Progenitor cell of endocrine pancreas (in vitro differentiated cells): ENCODE data around the gene NCAPH2. TPM values are rescaled to one million over a fixed set of nuclear protein-coding genes. Genes with fewer than 3 reads are reported as not detected.

ENCODE experiments used
- DNase-seq: peaks from one replicate; pipeline ENCODE4 v3.0.0; 2021; ENCODE audit warnings: low spot score; ENCODE audit not compliant: unreplicated experiment
- H3K27ac Mint-ChIP-seq: 2 replicates; pipeline ENCODE4 v1.8.0; 2021; ENCODE audit warnings: mild to moderate bottlenecking, moderate library complexity, mixed read lengths
- H3K27me3 Mint-ChIP-seq: 2 replicates; pipeline ENCODE4 v1.8.0; 2021; ENCODE audit warnings: mixed read lengths
- H3K36me3 Mint-ChIP-seq: 2 replicates; pipeline ENCODE4 v1.8.0; 2022; ENCODE audit warnings: mixed read lengths; ENCODE audit not compliant: insufficient read depth
- H3K4me1 Mint-ChIP-seq: 2 replicates; pipeline ENCODE4 v1.8.0; 2021; ENCODE audit warnings: low read depth, mixed read lengths
- H3K4me3 Mint-ChIP-seq: 2 replicates; pipeline ENCODE4 v1.8.0; 2021; ENCODE audit warnings: low read depth, mild to moderate bottlenecking, moderate library complexity, mixed read lengths
- H3K9me3 Mint-ChIP-seq: 2 replicates; pipeline ENCODE4 v1.8.0; 2021; ENCODE audit warnings: low read depth, mixed read lengths
- long read RNA-seq: library from polyadenylated mRNA; unstranded; transcript quantifications from one replicate; pipeline ENCODE4 v2.0.0, GENCODE V29; 2020
- total RNA-seq: library from RNA; stranded (reverse); gene quantifications from 2 replicates; pipeline ENCODE4 v1.2.1, GENCODE V29; 2021
- TF ChIP-seq, protein P1 (sequence below): fragments of 200-600 bp; sonication (generic); IDR thresholded peaks from one replicate; pipeline ENCODE4 v1.5.0; 2021; ENCODE audit warnings: antibody characterized with exemption, mild to moderate bottlenecking; ENCODE audit not compliant: unreplicated experiment

The NCAPH2 gene
- 61.6 and 66.5 TPM in 2 replicates for total RNA-seq
- long read RNA-seq, transcript NCAPH2-201 (20 exons, 1,996 nt) = minor isoform, 9 of 109 reads
- long read RNA-seq, transcript NCAPH2-205 (20 exons, 2,037 nt) = major isoform, 61 of 109 reads
- long read RNA-seq, partial matches to known transcripts = 8 of 109 reads
- long read RNA-seq, other reads (novel, unspliced or antisense) = 31 of 109 reads

- Mint-ChIP-seq H3K9me3 (no peaks in the 10 kb centered on the region), H3K27me3 (no peaks in the 10 kb centered on the region), H3K4me1 (peaks cover 15% of the 10 kb centered on the region)
Observed at GRCh38 chr22:50507991-50508884, at the start of gene NCAPH2. NCAPH2 (plus strand) TSS chr22:50508224; CDS start chr22:50508338, 114 bp downstream.

GRCh38 chr22:50459016-50459415 is 49.0 kb upstream of the NCAPH2 start:
- Mint-ChIP-seq H3K36me3 (peaks cover 16% of the 10 kb centered on the region), H3K4me3 (no peak overlapping the region), H3K4me1 (no peaks in the 10 kb centered on the region), H3K27ac (no peak overlapping the region), H3K27me3 (no peaks in the 10 kb centered on the region), H3K9me3 (no peaks in the 10 kb centered on the region)
- no peak for DNase-seq
- TF ChIP-seq, protein P1, sequence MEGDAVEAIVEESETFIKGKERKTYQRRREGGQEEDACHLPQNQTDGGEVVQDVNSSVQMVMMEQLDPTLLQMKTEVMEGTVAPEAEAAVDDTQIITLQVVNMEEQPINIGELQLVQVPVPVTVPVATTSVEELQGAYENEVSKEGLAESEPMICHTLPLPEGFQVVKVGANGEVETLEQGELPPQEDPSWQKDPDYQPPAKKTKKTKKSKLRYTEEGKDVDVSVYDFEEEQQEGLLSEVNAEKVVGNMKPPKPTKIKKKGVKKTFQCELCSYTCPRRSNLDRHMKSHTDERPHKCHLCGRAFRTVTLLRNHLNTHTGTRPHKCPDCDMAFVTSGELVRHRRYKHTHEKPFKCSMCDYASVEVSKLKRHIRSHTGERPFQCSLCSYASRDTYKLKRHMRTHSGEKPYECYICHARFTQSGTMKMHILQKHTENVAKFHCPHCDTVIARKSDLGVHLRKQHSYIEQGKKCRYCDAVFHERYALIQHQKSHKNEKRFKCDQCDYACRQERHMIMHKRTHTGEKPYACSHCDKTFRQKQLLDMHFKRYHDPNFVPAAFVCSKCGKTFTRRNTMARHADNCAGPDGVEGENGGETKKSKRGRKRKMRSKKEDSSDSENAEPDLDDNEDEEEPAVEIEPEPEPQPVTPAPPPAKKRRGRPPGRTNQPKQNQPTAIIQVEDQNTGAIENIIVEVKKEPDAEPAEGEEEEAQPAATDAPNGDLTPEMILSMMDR = no peak

More at GRCh38 chr22:50507991-50508884, at the start of gene NCAPH2:
- H3K27ac Mint-ChIP-seq = peak within 1 kb of the TSS; percentile 98
- TF ChIP-seq, protein P1 = no peak
- no peak for DNase-seq
- H3K36me3 Mint-ChIP-seq = no peaks in the 10 kb centered on the region
- peak within 1 kb of the TSS; percentile 95 for H3K4me3 Mint-ChIP-seq

DNA sequence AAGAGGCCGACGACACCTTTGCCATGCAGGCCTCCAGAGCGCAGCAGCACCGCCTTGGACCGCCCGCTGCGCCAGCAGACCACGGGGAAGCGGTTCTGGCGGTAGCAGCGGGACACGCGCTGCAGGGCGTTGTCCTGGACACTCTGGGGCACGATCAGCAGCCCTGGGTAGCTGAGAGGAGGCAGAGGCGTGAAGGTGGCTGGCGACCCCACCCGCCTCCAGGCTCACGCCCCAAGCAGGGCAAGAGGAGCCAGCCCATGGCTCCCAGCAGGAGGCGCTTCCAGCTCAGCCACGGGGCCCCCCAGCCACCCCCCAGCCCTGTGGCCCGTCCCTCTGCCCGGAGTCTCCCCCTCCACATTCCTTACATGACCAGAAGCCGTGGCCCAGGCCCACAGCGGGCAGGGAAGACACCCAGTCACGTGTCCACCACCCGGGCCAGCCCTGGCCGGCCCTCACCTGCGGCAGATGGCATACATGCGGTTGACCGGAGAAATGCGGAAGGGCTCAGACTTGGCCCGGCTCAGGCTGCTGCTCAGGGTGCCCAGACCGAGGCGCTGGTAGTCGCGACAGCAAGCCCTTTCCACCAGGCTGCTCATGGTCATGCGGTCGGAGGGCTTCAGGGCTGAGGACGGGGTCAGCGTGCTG is 48.4 kb upstream of the NCAPH2 start:
- H3K36me3 Mint-ChIP-seq = peaks cover 16% of the 10 kb centered on the region
- no peak overlapping the region for H3K4me3 Mint-ChIP-seq
- no peaks in the 10 kb centered on the region for H3K9me3 Mint-ChIP-seq
- TF ChIP-seq, protein P1 = no peak
- no peaks in the 10 kb centered on the region for H3K4me1 Mint-ChIP-seq
- no peak overlapping the region for H3K27ac Mint-ChIP-seq
- no peaks in the 10 kb centered on the region for H3K27me3 Mint-ChIP-seq
- DNase-seq = no peak

DNA sequence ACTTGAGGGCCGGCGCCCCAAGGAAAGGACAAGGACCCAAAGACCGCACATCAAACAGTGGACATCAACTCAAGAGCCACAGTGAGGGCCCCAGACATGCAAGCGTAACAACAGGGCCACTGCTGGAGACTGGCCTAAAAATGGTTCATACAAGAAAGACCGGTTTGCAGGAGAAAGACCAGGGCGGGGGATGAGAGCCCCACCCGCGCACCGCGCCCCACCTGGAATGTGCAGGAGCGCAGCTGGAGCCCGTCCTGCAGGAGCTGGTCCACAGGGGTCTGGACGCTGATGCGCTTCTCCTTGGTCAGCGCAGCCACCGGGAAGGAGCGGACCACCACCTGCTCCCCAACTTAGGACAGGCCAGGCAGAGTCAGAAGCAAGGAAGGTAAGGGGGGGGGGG is 47.1 kb upstream of the NCAPH2 start:
- no peaks in the 10 kb centered on the region for H3K27me3 Mint-ChIP-seq
- H3K4me3 Mint-ChIP-seq = no peak overlapping the region
- no peaks in the 10 kb centered on the region for H3K4me1 Mint-ChIP-seq
- peaks cover 14% of the 10 kb centered on the region for H3K36me3 Mint-ChIP-seq
- no peak overlapping the region for H3K27ac Mint-ChIP-seq
- TF ChIP-seq, protein P1 = no peak
- no peaks in the 10 kb centered on the region for H3K9me3 Mint-ChIP-seq
- DNase-seq = no peak

DNA sequence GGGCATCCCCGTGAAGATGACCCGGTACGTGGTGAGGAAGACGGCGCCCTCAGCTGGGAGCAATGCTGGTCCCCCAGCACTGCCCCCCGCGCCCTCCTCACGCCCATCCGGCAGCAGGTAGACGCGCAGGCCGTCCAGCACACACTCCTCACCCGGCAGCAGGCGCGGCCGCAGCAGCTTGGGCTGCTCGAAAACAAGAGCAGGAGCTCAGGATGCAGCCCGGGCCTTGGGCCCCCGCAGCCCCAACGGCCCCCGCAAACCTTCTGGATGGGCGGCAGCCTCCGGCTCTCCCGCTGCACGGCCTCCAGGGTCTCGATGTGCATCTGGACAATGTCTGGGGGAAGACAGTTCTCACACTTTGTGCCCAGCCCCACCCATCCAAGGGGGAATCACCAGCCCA is 46.5 kb upstream of the NCAPH2 start:
- Mint-ChIP-seq H3K36me3 (peaks cover 14% of the 10 kb centered on the region), H3K27me3 (no peaks in the 10 kb centered on the region), H3K27ac (no peak overlapping the region), H3K9me3 (no peaks in the 10 kb centered on the region), H3K4me3 (no peak overlapping the region), H3K4me1 (no peaks in the 10 kb centered on the region)
- TF ChIP-seq, protein P1 = no peak
- no peak for DNase-seq
